NK-92 (cell line): ENCODE results near the gene DDX5.
"Not testable (repeated sequence)": the region's sequence is repeated elsewhere in the genome, so short reads cannot be mapped to it uniquely, and the experiment has no call there.

Source experiments
- DNase-seq: peaks from one replicate; lab custom pipeline; 2025; ENCODE audit not compliant: unreplicated experiment; lab: John Stamatoyannopoulos, UW

The DDX5 gene

GRCh38 chr17:64494121-64494520 lies 12.0 kb downstream of the DDX5 start:
- DNase-seq = no peak

- no peak for DNase-seq
These were observed 13.5 kb downstream of the DDX5 start for GRCh38 chr17:64492481-64493109.

GRCh38 chr17:64491994-64492393 lies 14.1 kb downstream of the DDX5 start:
- no peak for DNase-seq

GRCh38 chr17:64491034-64491860 lies 14.8 kb downstream of the DDX5 start:
- no peak for DNase-seq

- no peak for DNase-seq
These were observed 17.8 kb downstream of the DDX5 start for GRCh38 chr17:64488301-64488700.

- DNase-seq = no peak
These were observed 21.7 kb downstream of the DDX5 start for GRCh38 chr17:64484380-64484779.

- DNase-seq = no peak
These were observed 25.1 kb downstream of the DDX5 start for GRCh38 chr17:64480951-64481350.

GRCh38 chr17:64477849-64478248 lies 28.2 kb downstream of the DDX5 start:
- DNase-seq = no peak

GRCh38 chr17:64472564-64472963 lies 33.5 kb downstream of the DDX5 start:
- DNase-seq = no peak

GRCh38 chr17:64471440-64471839 lies 34.6 kb downstream of the DDX5 start:
- no peak for DNase-seq

- no peak for DNase-seq
These were observed 35.5 kb downstream of the DDX5 start for GRCh38 chr17:64470625-64471024.

GRCh38 chr17:64466834-64467233 lies 39.3 kb downstream of the DDX5 start:
- DNase-seq = not testable (repeated sequence)

GRCh38 chr17:64466019-64466735 lies 39.9 kb downstream of the DDX5 start:
- no peak for DNase-seq

- DNase-seq = no peak
These were observed 44.3 kb downstream of the DDX5 start for GRCh38 chr17:64461788-64462187.

- DNase-seq = no peak
These were observed 45.1 kb downstream of the DDX5 start for GRCh38 chr17:64460955-64461354.

- DNase-seq = not testable (repeated sequence)
These were observed 46.3 kb downstream of the DDX5 start for GRCh38 chr17:64459818-64460217.

- no peak for DNase-seq
These were observed 46.8 kb downstream of the DDX5 start for GRCh38 chr17:64459284-64459747.

- DNase-seq = no peak
These were observed 47.3 kb downstream of the DDX5 start for GRCh38 chr17:64458756-64459155.

GRCh38 chr17:64457156-64457555 lies 48.9 kb downstream of the DDX5 start:
- DNase-seq = no peak

- DNase-seq = no peak
These were observed 49.9 kb downstream of the DDX5 start for GRCh38 chr17:64455993-64456885.

GRCh38 chr17:64449545-64449944 lies 56.5 kb downstream of the DDX5 start:
- DNase-seq = no peak
